Mesenchymal stem cell (in vitro differentiated cells and primary cell): ENCODE data around the gene MSMO1.

Source experiments
- DNase-seq: peaks from one replicate; pipeline ENCODE4 v3.0.0-alpha.2; 2013
- H2AFZ ChIP-seq: one replicate; pipeline ENCODE4 v1.6.1; 2013; ENCODE audit warnings: low read depth, mild to moderate bottlenecking, control low read depth, inconsistent platforms, low read length, moderate library complexity
- H2AK5ac ChIP-seq: 2 replicates; pipeline ENCODE4 v1.6.1; 2013; ENCODE audit warnings: low read length, moderate library complexity, mild to moderate bottlenecking, inconsistent platforms; ENCODE audit not compliant: severe bottlenecking
- H2BK120ac ChIP-seq: one replicate; pipeline ENCODE4 v1.6.1; 2013; ENCODE audit warnings: low read depth, mild to moderate bottlenecking, inconsistent platforms, low read length, moderate library complexity
- H2BK12ac ChIP-seq, 2 experiments: one replicate each; pipeline ENCODE4 v1.6.1; 2013; ENCODE audit warnings: inconsistent platforms in 2 of 2, low read length in 2 of 2, mild to moderate bottlenecking in 2 of 2, moderate library complexity in 2 of 2, control low read depth in 1 of 2
- H2BK15ac ChIP-seq: one replicate; pipeline ENCODE4 v1.6.1; 2013; ENCODE audit warnings: mild to moderate bottlenecking, low read depth, inconsistent platforms; ENCODE audit not compliant: poor library complexity, severe bottlenecking
- H2BK5ac ChIP-seq: 2 replicates; pipeline ENCODE4 v1.6.1; 2013; ENCODE audit warnings: low read depth, mild to moderate bottlenecking, low read length, control low read depth, inconsistent platforms; ENCODE audit not compliant: poor library complexity, severe bottlenecking
- H3K14ac ChIP-seq, 2 experiments: one replicate each; pipeline ENCODE4 v1.6.1; 2013; ENCODE audit warnings: inconsistent platforms in 2 of 2, low read length in 2 of 2, control low read depth in 1 of 2, mild to moderate bottlenecking in 1 of 2, moderate library complexity in 1 of 2
- H3K18ac ChIP-seq, 2 experiments: one replicate each; pipeline ENCODE4 v1.6.1; 2013; ENCODE audit warnings: inconsistent platforms in 2 of 2, low read length in 2 of 2, control low read depth in 1 of 2, low read depth in 1 of 2, mild to moderate bottlenecking in 1 of 2
- H3K23ac ChIP-seq, 2 experiments: one replicate each; pipeline ENCODE4 v1.6.1; 2013; ENCODE audit warnings: inconsistent platforms in 2 of 2, low read length in 2 of 2, mild to moderate bottlenecking in 2 of 2, moderate library complexity in 2 of 2, control low read depth in 1 of 2
- H3K27ac ChIP-seq: 2 replicates; pipeline ENCODE4 v1.5.1; 2013; ENCODE audit warnings: mild to moderate bottlenecking, moderate library complexity, low read length, control low read depth, inconsistent platforms; ENCODE audit not compliant: poor library complexity, severe bottlenecking
- H3K27me3 ChIP-seq, 2 experiments: 2 replicates each; pipeline versions ENCODE4 v1.6.1 to v1.7.0; 2013; ENCODE audit warnings: low read length in 2 of 2, mild to moderate bottlenecking in 2 of 2, moderate library complexity in 2 of 2, control low read depth in 1 of 2, inconsistent platforms in 1 of 2; ENCODE audit not compliant: control insufficient read depth in 1 of 2, insufficient read depth in 1 of 2
- H3K36me3 ChIP-seq, 2 experiments: 2 replicates each; pipeline versions ENCODE4 v1.6.1 to v1.7.0; 2013; ENCODE audit warnings: low read length in 2 of 2, control low read depth in 1 of 2, inconsistent platforms in 1 of 2, low read depth in 1 of 2, mild to moderate bottlenecking in 1 of 2; ENCODE audit not compliant: insufficient read depth in 2 of 2, control insufficient read depth in 1 of 2
- H3K4ac ChIP-seq, 2 experiments: one replicate each; pipeline ENCODE4 v1.6.1; 2013; ENCODE audit warnings: inconsistent platforms in 2 of 2, low read length in 2 of 2, mild to moderate bottlenecking in 2 of 2, moderate library complexity in 2 of 2, control low read depth in 1 of 2, low read depth in 1 of 2
- H3K4me1 ChIP-seq: 2 replicates; pipeline ENCODE4 v1.6.1; 2013; ENCODE audit warnings: low read depth, low read length, control low read depth; ENCODE audit not compliant: control insufficient read depth, insufficient read depth
- H3K4me2 ChIP-seq: 2 replicates; pipeline ENCODE4 v1.6.1; 2013; ENCODE audit warnings: low read length, mild to moderate bottlenecking, inconsistent platforms; ENCODE audit not compliant: poor library complexity, severe bottlenecking
- H3K4me3 ChIP-seq, 2 experiments: 2 replicates each; pipeline versions ENCODE4 v1.5.1 to v1.7.0; 2013; ENCODE audit warnings: low read length in 2 of 2, mild to moderate bottlenecking in 2 of 2, control low read depth in 1 of 2, low read depth in 1 of 2; ENCODE audit not compliant: insufficient read depth in 1 of 2
- H3K79me1 ChIP-seq: replicated peaks from 2 replicates; pipeline ENCODE4 v1.6.1; 2013; ENCODE audit warnings: mild to moderate bottlenecking, control low read depth, low read length, inconsistent platforms; ENCODE audit not compliant: poor library complexity, severe bottlenecking
- H3K9ac ChIP-seq: 2 replicates; pipeline ENCODE4 v1.7.0; 2013; ENCODE audit warnings: mild to moderate bottlenecking, low read length, moderate library complexity
- H3K9me3 ChIP-seq: 2 replicates; pipeline ENCODE4 v1.7.0; 2013; ENCODE audit warnings: mild to moderate bottlenecking, low read length; ENCODE audit not compliant: control insufficient read depth
- H4K8ac ChIP-seq: one replicate; pipeline ENCODE4 v1.6.1; 2013; ENCODE audit warnings: inconsistent platforms, mild to moderate bottlenecking, low read length, moderate library complexity
- H4K91ac ChIP-seq: one replicate; pipeline ENCODE4 v1.6.1; 2013; ENCODE audit warnings: mild to moderate bottlenecking, low read length, inconsistent platforms
- WGBS: methylation state at CpG from one replicate; pipeline ENCODE4 v1.1.7; 2013; ENCODE audit warnings: mixed read lengths; 5-methylcytosine and 5-hydroxymethylcytosine counted together

The MSMO1 gene

GRCh38 chr4:165293927-165294649 lies 33.4 kb upstream of the MSMO1 start:
- Histone ChIP-seq H4K91ac (no peak overlapping the region), H3K4me2 (no peak overlapping the region), H2BK120ac (no peak overlapping the region), H3K79me1 (peaks cover 18% of the 10 kb centered on the region), H3K9me3 (no peaks in the 10 kb centered on the region), H2BK5ac (no peak overlapping the region), H2BK12ac (no peak overlapping the region), H2AK5ac (no peak overlapping the region), H3K9ac (no peak overlapping the region), H3K4me1 (peaks cover 1% of the 10 kb centered on the region), H3K27me3 (no peaks in the 10 kb centered on the region), H2AFZ (no peak overlapping the region), H3K36me3 (peaks cover 11 to 21% of the 10 kb centered on the region in 2 experiments), H3K23ac (no peak overlapping the region), H3K27ac (no peak overlapping the region), H4K8ac (no peak overlapping the region), H3K14ac (no peak overlapping the region), H3K4ac (no peak overlapping the region), H3K18ac (no peak overlapping the region), H3K4me3 (no peak overlapping the region), H2BK15ac (no peak overlapping the region)
- no CpG with 5 or more reads among the region's 2 CpGs for WGBS
- DNase-seq: no peak

GRCh38 chr4:165294907-165295306 lies 32.6 kb upstream of the MSMO1 start:
- Histone ChIP-seq H3K27me3 (no peaks in the 10 kb centered on the region), H3K23ac (no peak overlapping the region), H2BK12ac (no peak overlapping the region), H3K4ac (no peak overlapping the region), H3K4me2 (no peak overlapping the region), H3K18ac (no peak overlapping the region), H4K91ac (no peak overlapping the region), H4K8ac (peak overlapping the region; percentile 55), H2AK5ac (no peak overlapping the region), H2BK5ac (no peak overlapping the region), H3K9me3 (no peaks in the 10 kb centered on the region), H2AFZ (no peak overlapping the region), H3K9ac (no peak overlapping the region), H2BK15ac (no peak overlapping the region), H3K4me1 (peaks cover 1% of the 10 kb centered on the region), H3K4me3 (no peak overlapping the region), H3K79me1 (peaks cover 19% of the 10 kb centered on the region), H2BK120ac (no peak overlapping the region), H3K36me3 (peaks cover 11 to 24% of the 10 kb centered on the region in 2 experiments), H3K27ac (no peak overlapping the region), H3K14ac (no peak overlapping the region)
- WGBS: 84% methylated on average over 5 of the region's 5 CpGs
- DNase-seq: no peak

GRCh38 chr4:165297626-165298025 lies 29.8 kb upstream of the MSMO1 start:
- no peak overlapping the region for H3K4me2 ChIP-seq
- no peak overlapping the region for H3K4me3 ChIP-seq
- no peaks in the 10 kb centered on the region for H3K27me3 ChIP-seq
- no peak overlapping the region for H4K91ac ChIP-seq
- H4K8ac ChIP-seq: no peak overlapping the region
- no peak overlapping the region for H3K14ac ChIP-seq
- DNase-seq: no peak
- H3K79me1 ChIP-seq: peaks cover 14% of the 10 kb centered on the region
- H3K9me3 ChIP-seq: no peaks in the 10 kb centered on the region
- H3K18ac ChIP-seq: no peak overlapping the region
- peaks cover 11 to 24% of the 10 kb centered on the region in 2 experiments for H3K36me3 ChIP-seq
- H2BK12ac ChIP-seq: no peak overlapping the region
- H3K27ac ChIP-seq: no peak overlapping the region
- peaks cover 3% of the 10 kb centered on the region for H3K4me1 ChIP-seq
- H3K9ac ChIP-seq: no peak overlapping the region
- no peak overlapping the region for H3K23ac ChIP-seq
- no peak overlapping the region for H2BK5ac ChIP-seq
- no peak overlapping the region for H2AFZ ChIP-seq
- no peak overlapping the region for H2BK120ac ChIP-seq
- over 99% methylated on average over 8 of the region's 8 CpGs for WGBS
- no peak overlapping the region for H3K4ac ChIP-seq
- no peak overlapping the region for H2AK5ac ChIP-seq
- H2BK15ac ChIP-seq: no peak overlapping the region

GRCh38 chr4:165299399-165300060 lies 27.9 kb upstream of the MSMO1 start:
- H4K8ac ChIP-seq: no peak overlapping the region
- no peaks in the 10 kb centered on the region for H3K9me3 ChIP-seq
- no peak overlapping the region for H3K23ac ChIP-seq
- no peak overlapping the region for H3K4me3 ChIP-seq
- no peak overlapping the region for H3K14ac ChIP-seq
- H2BK120ac ChIP-seq: no peak overlapping the region
- H2BK5ac ChIP-seq: no peak overlapping the region
- H4K91ac ChIP-seq: no peak overlapping the region
- H3K36me3 ChIP-seq: peaks cover 11 to 23% of the 10 kb centered on the region in 2 experiments
- H2BK15ac ChIP-seq: no peak overlapping the region
- H3K4me2 ChIP-seq: no peak overlapping the region
- peaks cover 18% of the 10 kb centered on the region for H3K79me1 ChIP-seq
- H3K27ac ChIP-seq: no peak overlapping the region
- H2AK5ac ChIP-seq: no peak overlapping the region
- no peak overlapping the region for H2BK12ac ChIP-seq
- H3K4ac ChIP-seq: no peak overlapping the region
- peaks cover 3% of the 10 kb centered on the region for H3K4me1 ChIP-seq
- no peak overlapping the region for H3K18ac ChIP-seq
- WGBS: 99% methylated on average over 4 of the region's 5 CpGs
- DNase-seq: peak; percentile 7
- H3K27me3 ChIP-seq: no peaks in the 10 kb centered on the region
- H3K9ac ChIP-seq: no peak overlapping the region
- H2AFZ ChIP-seq: no peak overlapping the region
